Activated CD4-positive, alpha-beta T cell treated with anti-CD3 and anti-CD28 coated beads for 36 hours (primary cell): Measurements from ENCODE around the gene BAX. TPM values are rescaled to one million over a fixed set of nuclear protein-coding genes. Genes with fewer than 3 reads are reported as not detected.
"Not testable (repeated sequence)": the region's sequence is repeated elsewhere in the genome, so short reads cannot be mapped to it uniquely, and the experiment has no call there.

Source experiments
- ATAC-seq: fragments of 200-7000 bp; cut with Tn5 transposase; one replicate; pipeline ENCODE4 v1.10.0; 2021; ENCODE audit warnings: mild to moderate bottlenecking, moderate library complexity
- CTCF ChIA-PET: fragments of 350-600 bp; sonication (Branson Sonifier 250); formaldehyde crosslinking; loops from one replicate; lab custom pipeline; 2021; ENCODE audit warnings: antibody characterized with exemption; lab: Charles Lee
- POLR2A ChIA-PET: fragments of 350-600 bp; sonication (Branson Sonifier 250); formaldehyde crosslinking; loops from one replicate; lab custom pipeline; 2021; ENCODE audit warnings: antibody characterized with exemption, inconsistent platforms; lab: Charles Lee
- DNase-seq: peaks from one replicate; pipeline ENCODE4 v3.0.0-alpha.2; 2020
- H3K27ac Mint-ChIP-seq: one replicate; pipeline ENCODE4 v1.8.0; 2021; ENCODE audit warnings: mixed read lengths
- H3K27me3 Mint-ChIP-seq: one replicate; pipeline ENCODE4 v1.8.0; 2021; ENCODE audit warnings: mixed read lengths
- H3K36me3 Mint-ChIP-seq: one replicate; pipeline ENCODE4 v1.8.0; 2021; ENCODE audit warnings: low read depth, mixed read lengths
- H3K4me1 Mint-ChIP-seq: one replicate; pipeline ENCODE4 v1.8.0; 2021; ENCODE audit warnings: mixed read lengths
- H3K4me3 Mint-ChIP-seq: one replicate; pipeline ENCODE4 v1.8.0; 2021; ENCODE audit warnings: mild to moderate bottlenecking, moderate library complexity, mixed read lengths
- H3K9me3 Mint-ChIP-seq: one replicate; pipeline ENCODE4 v1.8.0; 2021; ENCODE audit warnings: low read depth, mixed read lengths
- intact Hi-C, 2 experiments: fragments of 100-400 bp; cut with DNase I in 1 of 2; cut with micrococcal nuclease in 1 of 2; formaldehyde crosslinking; loops; one replicate each; pipeline versions ENCODE4 v1.14.2 to v1.15.1; 2022 to 2024; cut with DNase I, micrococcal nuclease
- total RNA-seq, 2 experiments: library from RNA; stranded (reverse); gene quantifications; one replicate each; pipeline ENCODE4 v1.2.3, GENCODE V29; 2021

BAX gene
- total RNA-seq = 100 to 1,000 TPM; 128 to 143 TPM

DNA sequence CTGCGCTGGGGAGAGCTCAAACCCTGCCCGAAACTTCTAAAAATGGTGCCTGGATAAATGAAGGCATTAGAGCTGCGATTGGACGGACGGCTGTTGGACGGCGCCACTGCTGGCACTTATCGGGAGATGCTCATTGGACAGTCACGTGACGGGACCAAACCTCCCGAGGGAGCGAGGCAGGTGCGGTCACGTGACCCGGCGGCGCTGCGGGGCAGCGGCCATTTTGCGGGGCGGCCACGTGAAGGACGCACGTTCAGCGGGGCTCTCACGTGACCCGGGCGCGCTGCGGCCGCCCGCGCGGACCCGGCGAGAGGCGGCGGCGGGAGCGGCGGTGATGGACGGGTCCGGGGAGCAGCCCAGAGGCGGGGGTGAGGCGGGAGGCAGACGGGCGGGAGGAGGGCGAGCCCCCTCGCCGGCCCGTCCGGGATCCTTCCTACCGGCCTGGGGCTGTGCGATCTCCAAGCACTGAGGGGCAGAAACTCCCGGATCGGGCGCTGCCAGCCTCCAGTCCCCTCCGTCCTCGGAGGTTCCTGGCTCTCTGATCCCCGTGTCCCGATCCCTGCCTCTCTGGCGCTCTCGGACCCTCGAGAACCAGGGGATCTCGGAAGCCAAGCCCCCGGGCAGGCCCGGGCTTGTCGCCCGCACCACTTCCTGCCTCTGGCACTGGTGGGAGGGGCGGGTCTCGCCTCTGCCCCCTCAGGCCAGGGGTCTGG lies at the start of gene BAX:
Gene BAX, plus strand, starts transcription at position 281 of the 713 bp plus-strand sequence. Its CDS starts 54 bp downstream, at position 335.
- Mint-ChIP-seq H3K27me3 (no peaks in the 10 kb centered on the region), H3K9me3 (no peaks in the 10 kb centered on the region), H3K36me3 (peaks cover 32% of the 10 kb centered on the region), H3K27ac (peak within 1 kb of the TSS; percentile 87), H3K4me1 (peaks cover 26% of the 10 kb centered on the region), H3K4me3 (peak within 1 kb of the TSS; percentile 74)
- peak; percentile 89 for ATAC-seq
- ChIA-PET POLR2A (interaction anchor here (0.8 to 1.9 kb wide), 4 partner anchors 9 to 55 kb away, joined by 3 to 12 read pairs (median 6); partner anchors contain the start of gene NUCB1), CTCF (interaction anchor here (0.5 to 1.7 kb wide), 5 partner anchors 10 to 1357 kb away, joined by 3 to 6 read pairs (median 4); partner anchors contain the start of gene RUVBL2)
- peak; percentile 98 for DNase-seq
- intact Hi-C loops = loop anchor here in 1 of 2 experiments (1.0 kb wide), 7 partner anchors 11 to 159 kb away; partner anchors contain the start of genes DHDH, FTL, GYS1 and NUCB1

GRCh38 chr19:48905664-48906063 lies 49.0 kb upstream of the BAX start:
- ChIA-PET CTCF (interaction anchor here (0.7 kb wide), 1 partner anchor 357 kb away, joined by 3 read pairs; no protein-coding TSS in a partner anchor), POLR2A (no interaction called here)
- intact Hi-C loops = no loop called here
- H3K27ac Mint-ChIP-seq = no peak overlapping the region
- no peak for DNase-seq
- no peaks in the 10 kb centered on the region for H3K9me3 Mint-ChIP-seq
- H3K36me3 Mint-ChIP-seq = peaks cover 56% of the 10 kb centered on the region
- no peak overlapping the region for H3K4me3 Mint-ChIP-seq
- H3K4me1 Mint-ChIP-seq = peaks cover 16% of the 10 kb centered on the region
- ATAC-seq = no peak
- no peaks in the 10 kb centered on the region for H3K27me3 Mint-ChIP-seq

GRCh38 chr19:48906324-48906723 lies 48.4 kb upstream of the BAX start:
- Mint-ChIP-seq H3K9me3 (no peaks in the 10 kb centered on the region), H3K4me1 (peaks cover 10% of the 10 kb centered on the region), H3K27ac (no peak overlapping the region), H3K4me3 (no peak overlapping the region), H3K36me3 (peaks cover 56% of the 10 kb centered on the region), H3K27me3 (no peaks in the 10 kb centered on the region)
- intact Hi-C loops = no loop called here
- DNase-seq (no peak), ATAC-seq (no peak)
- CTCF ChIA-PET = interaction anchor here (0.7 kb wide), 1 partner anchor 357 kb away, joined by 3 read pairs; no protein-coding TSS in a partner anchor
- POLR2A ChIA-PET = interaction anchor here (0.9 kb wide), 1 partner anchor 87 kb away, joined by 4 read pairs; the partner anchor contains the start of gene RUVBL2

GRCh38 chr19:48907671-48908070 lies 47.0 kb upstream of the BAX start:
- Mint-ChIP-seq H3K4me3 (no peak overlapping the region), H3K9me3 (no peaks in the 10 kb centered on the region), H3K27ac (no peak overlapping the region), H3K4me1 (peaks cover under 1% of the 10 kb centered on the region), H3K27me3 (no peaks in the 10 kb centered on the region), H3K36me3 (peaks cover 57% of the 10 kb centered on the region)
- ATAC-seq (no peak), DNase-seq (no peak)
- ChIA-PET POLR2A (no interaction called here), CTCF (no interaction called here)
- intact Hi-C loops = no loop called here

- POLR2A ChIA-PET, intact Hi-C loops: not testable (repeated sequence)
- CTCF ChIA-PET = interaction anchor here (0.6 kb wide), 1 partner anchor 34 kb away, joined by 3 read pairs; no protein-coding TSS in a partner anchor
Measured at GRCh38 chr19:48909424-48910077, 45.1 kb upstream of the BAX start.

DNA sequence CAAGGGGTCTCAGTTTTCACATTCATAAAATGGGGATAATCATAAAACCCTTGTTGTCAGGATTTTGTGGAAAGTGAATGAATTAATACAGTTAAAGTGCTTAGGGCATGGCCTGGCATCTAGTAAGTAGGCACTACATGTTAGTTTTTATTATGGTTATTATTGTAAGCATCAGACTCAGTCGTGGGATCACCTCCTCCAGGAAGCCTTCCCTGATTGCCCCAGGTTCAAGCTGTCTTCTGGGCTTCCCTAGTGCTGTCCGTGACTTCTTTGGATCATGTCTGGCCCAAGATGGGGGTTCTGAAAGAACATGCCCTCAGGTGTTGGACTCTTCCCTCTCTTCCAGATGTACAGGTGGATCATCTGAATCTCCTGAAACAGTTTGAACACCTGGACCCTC lies 43.9 kb upstream of the BAX start:
- no peaks in the 10 kb centered on the region for H3K9me3 Mint-ChIP-seq
- POLR2A ChIA-PET = no interaction called here
- ATAC-seq (no peak), DNase-seq (no peak)
- peaks cover 53% of the 10 kb centered on the region for H3K36me3 Mint-ChIP-seq
- intact Hi-C loops = no loop called here
- H3K27ac Mint-ChIP-seq = no peak overlapping the region
- no peaks in the 10 kb centered on the region for H3K27me3 Mint-ChIP-seq
- CTCF ChIA-PET = no interaction called here
- no peak overlapping the region for H3K4me3 Mint-ChIP-seq
- no peaks in the 10 kb centered on the region for H3K4me1 Mint-ChIP-seq

More at GRCh38 chr19:48909424-48910077, 45.1 kb upstream of the BAX start:
- H3K27ac Mint-ChIP-seq, H3K9me3 Mint-ChIP-seq, ATAC-seq, H3K27me3 Mint-ChIP-seq, H3K4me3 Mint-ChIP-seq, DNase-seq, H3K4me1 Mint-ChIP-seq: not testable (repeated sequence)
- H3K36me3 Mint-ChIP-seq = peaks cover 61% of the 10 kb centered on the region

DNA sequence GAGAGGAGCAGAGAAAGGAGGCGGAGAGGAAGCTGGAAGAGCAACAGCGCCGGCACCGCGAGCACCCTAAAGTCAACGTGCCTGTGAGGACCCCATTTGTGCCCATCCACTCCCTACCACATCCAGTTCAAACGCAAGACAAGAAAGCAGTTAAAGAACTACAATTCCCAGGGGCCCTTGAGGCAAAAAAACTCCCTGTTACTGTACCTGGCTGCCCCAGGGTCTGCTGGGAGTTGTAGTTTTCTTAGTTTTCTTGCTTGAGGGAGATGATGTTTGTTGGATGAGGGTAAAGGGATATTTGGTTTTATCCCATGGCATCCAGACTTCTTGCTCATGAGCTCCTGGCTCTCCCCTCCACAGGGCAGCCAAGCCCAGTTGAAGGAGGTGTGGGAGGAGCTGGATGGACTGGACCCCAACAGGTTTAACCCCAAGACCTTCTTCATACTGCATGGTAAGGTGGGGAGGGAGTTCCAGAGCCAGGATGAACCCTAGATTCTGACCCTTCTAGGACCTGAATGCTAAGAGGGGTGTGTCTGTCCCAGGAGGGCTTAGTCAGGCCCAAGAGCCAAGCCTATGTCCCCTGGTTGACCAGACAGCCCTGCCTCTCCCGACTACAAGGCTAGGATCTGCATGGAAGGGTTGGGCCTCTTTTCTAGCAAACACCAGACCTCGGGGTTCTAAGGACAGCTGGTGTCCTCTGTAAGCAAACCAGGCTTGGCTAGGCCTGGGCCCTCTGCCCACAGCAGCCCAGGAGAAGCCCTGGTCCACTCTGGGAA lies 41.4 kb upstream of the BAX start:
- H3K27ac Mint-ChIP-seq = no peak overlapping the region
- CTCF ChIA-PET = interaction anchor here (0.6 to 1.4 kb wide), 2 partner anchors 43 to 57 kb away, joined by 3 read pairs; no protein-coding TSS in a partner anchor
- H3K4me3 Mint-ChIP-seq = no peak overlapping the region
- H3K4me1 Mint-ChIP-seq = no peaks in the 10 kb centered on the region
- no peaks in the 10 kb centered on the region for H3K27me3 Mint-ChIP-seq
- intact Hi-C loops = no loop called here
- H3K9me3 Mint-ChIP-seq = no peaks in the 10 kb centered on the region
- POLR2A ChIA-PET = no interaction called here
- DNase-seq (peak; percentile 45), ATAC-seq (peak; percentile 80)
- H3K36me3 Mint-ChIP-seq = peaks cover 48% of the 10 kb centered on the region

- ChIA-PET CTCF (no interaction called here), POLR2A (no interaction called here)
- H3K4me1 Mint-ChIP-seq = no peaks in the 10 kb centered on the region
- H3K27me3 Mint-ChIP-seq = no peaks in the 10 kb centered on the region
- ATAC-seq = no peak
- H3K9me3 Mint-ChIP-seq = no peaks in the 10 kb centered on the region
- peaks cover 48% of the 10 kb centered on the region for H3K36me3 Mint-ChIP-seq
- no peak overlapping the region for H3K4me3 Mint-ChIP-seq
- intact Hi-C loops = no loop called here
- DNase-seq = no peak
- no peak overlapping the region for H3K27ac Mint-ChIP-seq
Measured at GRCh38 chr19:48914181-48914580, 40.5 kb upstream of the BAX start.

DNA sequence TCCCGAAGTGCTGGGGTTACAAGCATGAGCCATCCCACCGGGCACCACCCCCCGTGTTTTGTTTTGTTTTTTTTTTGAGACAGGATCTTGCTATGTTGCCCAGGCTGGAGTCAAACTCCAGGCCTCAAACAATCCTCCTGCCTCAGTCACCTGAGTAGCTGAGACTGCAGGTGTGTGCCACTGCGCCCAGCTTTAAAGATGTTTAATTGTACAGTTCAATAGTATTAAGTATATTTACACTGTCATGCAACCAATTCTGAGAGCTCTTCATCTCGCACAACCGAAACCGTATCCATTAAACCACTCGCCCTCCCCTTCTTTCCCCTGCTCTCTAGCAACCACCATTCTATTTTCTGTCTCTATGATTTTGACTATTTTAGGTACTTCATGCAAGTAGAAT lies 38.9 kb upstream of the BAX start:
- H3K4me3 Mint-ChIP-seq = no peak overlapping the region
- H3K4me1 Mint-ChIP-seq = no peaks in the 10 kb centered on the region
- peaks cover 42% of the 10 kb centered on the region for H3K36me3 Mint-ChIP-seq
- intact Hi-C loops = no loop called here
- DNase-seq = no peak
- ATAC-seq = no peak
- H3K27me3 Mint-ChIP-seq = no peaks in the 10 kb centered on the region
- H3K9me3 Mint-ChIP-seq = no peaks in the 10 kb centered on the region
- no peak overlapping the region for H3K27ac Mint-ChIP-seq
- ChIA-PET POLR2A (no interaction called here), CTCF (no interaction called here)

DNA sequence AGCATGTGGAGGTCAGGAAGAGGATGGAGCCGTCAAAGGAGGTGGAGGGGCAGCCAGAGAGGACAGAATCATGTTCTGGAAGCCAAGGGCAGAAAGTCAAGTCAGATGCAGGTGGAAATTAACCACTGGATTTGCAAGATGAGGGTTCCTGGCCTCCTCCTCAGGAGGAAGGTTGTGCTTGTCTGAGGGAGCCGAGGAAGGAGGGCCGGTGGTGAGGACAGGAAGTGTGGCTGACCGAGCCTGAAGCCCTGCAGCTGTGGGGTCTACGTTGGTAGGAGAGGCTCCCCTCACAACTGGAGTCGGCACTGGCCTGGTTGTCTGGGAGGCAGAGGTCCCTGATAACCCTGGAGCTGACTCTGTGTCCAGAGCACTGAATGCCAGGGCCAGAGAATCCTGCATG lies 36.6 kb upstream of the BAX start:
- H3K4me3 Mint-ChIP-seq = no peak overlapping the region
- H3K27me3 Mint-ChIP-seq = no peaks in the 10 kb centered on the region
- no peaks in the 10 kb centered on the region for H3K4me1 Mint-ChIP-seq
- H3K9me3 Mint-ChIP-seq = no peaks in the 10 kb centered on the region
- POLR2A ChIA-PET = interaction anchor here (0.6 to 1.1 kb wide), 2 partner anchors 7 to 46 kb away, joined by 3 to 5 read pairs; partner anchors contain the start of gene PPP1R15A
- H3K36me3 Mint-ChIP-seq = peaks cover 30% of the 10 kb centered on the region
- DNase-seq = no peak
- H3K27ac Mint-ChIP-seq = no peak overlapping the region
- CTCF ChIA-PET = interaction anchor here (0.7 kb wide), 1 partner anchor 86 kb away, joined by 3 read pairs; no protein-coding TSS in a partner anchor
- ATAC-seq = no peak
- intact Hi-C loops = no loop called here

DNA sequence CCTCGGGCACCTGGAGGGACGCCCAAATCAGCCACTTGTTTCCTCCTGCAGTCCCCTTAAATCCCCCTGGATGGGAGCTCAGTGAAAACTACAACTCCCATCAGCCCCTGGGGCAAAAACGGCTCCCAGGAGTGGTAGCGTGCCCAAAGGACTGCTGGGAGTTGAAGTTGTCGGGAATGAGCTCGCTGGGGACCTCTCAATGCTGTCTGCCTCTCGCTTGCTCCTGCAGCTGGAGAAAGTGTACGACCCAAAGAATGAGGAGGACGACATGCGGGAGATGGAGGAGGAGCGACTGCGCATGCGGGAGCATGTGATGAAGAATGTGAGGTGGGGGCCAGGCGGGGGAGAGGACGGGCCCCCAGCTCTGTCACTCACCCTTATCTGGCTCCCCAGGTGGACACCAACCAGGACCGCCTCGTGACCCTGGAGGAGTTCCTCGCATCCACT lies 35.9 kb upstream of the BAX start:
- no peak overlapping the region for H3K27ac Mint-ChIP-seq
- no peaks in the 10 kb centered on the region for H3K4me1 Mint-ChIP-seq
- no peaks in the 10 kb centered on the region for H3K9me3 Mint-ChIP-seq
- ChIA-PET CTCF (interaction anchor here (0.8 kb wide), 1 partner anchor 1120 kb away, joined by 3 read pairs; no protein-coding TSS in a partner anchor), POLR2A (interaction anchor here (1.1 kb wide), 1 partner anchor 47 kb away, joined by 5 read pairs; the partner anchor contains the start of gene PPP1R15A)
- intact Hi-C loops = no loop called here
- DNase-seq (peak; percentile 54), ATAC-seq (peak; percentile 86)
- no peak overlapping the region for H3K4me3 Mint-ChIP-seq
- no peaks in the 10 kb centered on the region for H3K27me3 Mint-ChIP-seq
- H3K36me3 Mint-ChIP-seq = peaks cover 30% of the 10 kb centered on the region
